ENCODE measurements around the gene CINP. TPM values are rescaled to one million over a fixed set of nuclear protein-coding genes. Genes with fewer than 3 reads are reported as not detected.

Gene CINP
- total and polyA plus RNA-seq, 2 of the 13 experiments (the other 11 are each of a cell fraction or from before 2014, with no cell fraction given): 32.8 to 42.8 TPM

DNA sequence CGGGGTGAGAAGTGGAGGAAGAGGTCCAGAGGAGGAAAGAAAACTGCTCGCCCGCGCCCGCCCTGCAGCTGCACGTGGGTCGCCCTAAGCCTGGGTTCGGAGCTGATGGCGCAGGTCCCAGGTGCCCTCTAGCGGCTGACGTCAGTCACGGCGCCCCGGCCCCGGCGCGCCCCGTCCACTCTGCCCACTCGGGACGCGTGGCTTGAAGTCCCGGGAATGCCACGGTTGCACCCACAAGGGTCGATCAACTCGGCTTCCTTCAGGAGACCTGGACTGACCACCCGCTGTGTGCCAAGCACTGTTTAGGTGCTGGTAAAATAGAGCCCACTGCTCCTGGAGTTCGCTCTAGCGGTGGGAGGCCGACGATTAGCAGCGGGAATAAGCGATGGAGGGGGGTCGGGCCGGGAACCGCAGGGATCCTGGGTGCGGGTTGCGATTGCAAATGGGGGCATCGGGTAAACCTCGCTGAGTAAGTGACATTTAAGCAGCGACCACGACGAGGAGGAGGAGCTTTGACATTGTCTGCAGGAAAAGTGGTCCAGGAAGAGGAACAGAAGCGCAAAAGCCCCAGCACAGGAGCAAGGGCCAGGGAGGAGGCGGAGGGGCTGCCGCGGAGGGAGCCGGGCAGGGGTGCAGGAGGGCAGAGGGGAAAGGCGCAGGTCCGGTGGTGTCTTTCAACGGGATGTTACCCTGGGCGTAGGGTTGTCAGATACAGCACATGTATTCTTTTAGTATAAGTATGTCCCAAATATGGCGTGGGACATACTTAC is 48.3 kb downstream of the CINP start (continued):
- TF ChIP-seq POLR2AphosphoS2 (IDR thresholded peaks at IDR 0.05; ENCODE audit: low read depth, low read length) (no peak), KLF15 (CRISPR knock-in tag; IDR thresholded peaks at IDR 0.05; ENCODE audit: borderline replicate concordance) (peak; percentile 50; the same call in 1 of the 2 replicates), ZFAT (CRISPR knock-in tag; conservative IDR thresholded peaks at IDR 0.05) (no peak), CREBL2 (CRISPR knock-in tag; IDR thresholded peaks at IDR 0.05; ENCODE audit: borderline replicate concordance) (no peak; the same call in 1 of the 2 replicates), REXO4 (CRISPR knock-in tag; IDR thresholded peaks at IDR 0.05; ENCODE audit: borderline replicate concordance) (no peak), ZSCAN22 (CRISPR knock-in tag; IDR thresholded peaks at IDR 0.05) (no peak), ONECUT2 (CRISPR knock-in tag; IDR thresholded peaks at IDR 0.05) (no peak), BRCA1 (CRISPR knock-in tag; IDR thresholded peaks at IDR 0.05) (no peak), HOXA3 (CRISPR knock-in tag; IDR thresholded peaks at IDR 0.05) (peak; percentile 82), MTA1 (CRISPR knock-in tag; IDR thresholded peaks at IDR 0.05; ENCODE audit: borderline replicate concordance) (peak; percentile 95), YEATS2 (CRISPR knock-in tag; IDR thresholded peaks at IDR 0.05; ENCODE audit: borderline replicate concordance) (0 out of 2 replicates have a peak, but pooled peaks have one; percentile 18), ZNF773 (CRISPR knock-in tag; IDR thresholded peaks at IDR 0.05; ENCODE audit: borderline replicate concordance) (no peak)
- TF ChIP-seq, protein P1, sequence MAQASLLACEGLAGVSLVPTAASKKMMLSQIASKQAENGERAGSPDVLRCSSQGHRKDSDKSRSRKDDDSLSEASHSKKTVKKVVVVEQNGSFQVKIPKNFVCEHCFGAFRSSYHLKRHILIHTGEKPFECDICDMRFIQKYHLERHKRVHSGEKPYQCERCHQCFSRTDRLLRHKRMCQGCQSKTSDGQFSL (CRISPR knock-in tag; IDR thresholded peaks at IDR 0.05): peak; percentile 64; the same call in 1 of the 2 replicates
- TF ChIP-seq, protein P2, sequence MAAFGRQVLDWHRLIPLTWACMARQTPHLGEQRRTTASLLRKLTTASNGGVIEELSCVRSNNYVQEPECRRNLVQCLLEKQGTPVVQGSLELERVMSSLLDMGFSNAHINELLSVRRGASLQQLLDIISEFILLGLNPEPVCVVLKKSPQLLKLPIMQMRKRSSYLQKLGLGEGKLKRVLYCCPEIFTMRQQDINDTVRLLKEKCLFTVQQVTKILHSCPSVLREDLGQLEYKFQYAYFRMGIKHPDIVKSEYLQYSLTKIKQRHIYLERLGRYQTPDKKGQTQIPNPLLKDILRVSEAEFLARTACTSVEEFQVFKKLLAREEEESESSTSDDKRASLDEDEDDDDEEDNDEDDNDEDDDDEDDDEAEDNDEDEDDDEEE (CRISPR knock-in tag; IDR thresholded peaks at IDR 0.05): no peak; the same call in 1 of the 2 replicates
- TF ChIP-seq, protein P3, sequence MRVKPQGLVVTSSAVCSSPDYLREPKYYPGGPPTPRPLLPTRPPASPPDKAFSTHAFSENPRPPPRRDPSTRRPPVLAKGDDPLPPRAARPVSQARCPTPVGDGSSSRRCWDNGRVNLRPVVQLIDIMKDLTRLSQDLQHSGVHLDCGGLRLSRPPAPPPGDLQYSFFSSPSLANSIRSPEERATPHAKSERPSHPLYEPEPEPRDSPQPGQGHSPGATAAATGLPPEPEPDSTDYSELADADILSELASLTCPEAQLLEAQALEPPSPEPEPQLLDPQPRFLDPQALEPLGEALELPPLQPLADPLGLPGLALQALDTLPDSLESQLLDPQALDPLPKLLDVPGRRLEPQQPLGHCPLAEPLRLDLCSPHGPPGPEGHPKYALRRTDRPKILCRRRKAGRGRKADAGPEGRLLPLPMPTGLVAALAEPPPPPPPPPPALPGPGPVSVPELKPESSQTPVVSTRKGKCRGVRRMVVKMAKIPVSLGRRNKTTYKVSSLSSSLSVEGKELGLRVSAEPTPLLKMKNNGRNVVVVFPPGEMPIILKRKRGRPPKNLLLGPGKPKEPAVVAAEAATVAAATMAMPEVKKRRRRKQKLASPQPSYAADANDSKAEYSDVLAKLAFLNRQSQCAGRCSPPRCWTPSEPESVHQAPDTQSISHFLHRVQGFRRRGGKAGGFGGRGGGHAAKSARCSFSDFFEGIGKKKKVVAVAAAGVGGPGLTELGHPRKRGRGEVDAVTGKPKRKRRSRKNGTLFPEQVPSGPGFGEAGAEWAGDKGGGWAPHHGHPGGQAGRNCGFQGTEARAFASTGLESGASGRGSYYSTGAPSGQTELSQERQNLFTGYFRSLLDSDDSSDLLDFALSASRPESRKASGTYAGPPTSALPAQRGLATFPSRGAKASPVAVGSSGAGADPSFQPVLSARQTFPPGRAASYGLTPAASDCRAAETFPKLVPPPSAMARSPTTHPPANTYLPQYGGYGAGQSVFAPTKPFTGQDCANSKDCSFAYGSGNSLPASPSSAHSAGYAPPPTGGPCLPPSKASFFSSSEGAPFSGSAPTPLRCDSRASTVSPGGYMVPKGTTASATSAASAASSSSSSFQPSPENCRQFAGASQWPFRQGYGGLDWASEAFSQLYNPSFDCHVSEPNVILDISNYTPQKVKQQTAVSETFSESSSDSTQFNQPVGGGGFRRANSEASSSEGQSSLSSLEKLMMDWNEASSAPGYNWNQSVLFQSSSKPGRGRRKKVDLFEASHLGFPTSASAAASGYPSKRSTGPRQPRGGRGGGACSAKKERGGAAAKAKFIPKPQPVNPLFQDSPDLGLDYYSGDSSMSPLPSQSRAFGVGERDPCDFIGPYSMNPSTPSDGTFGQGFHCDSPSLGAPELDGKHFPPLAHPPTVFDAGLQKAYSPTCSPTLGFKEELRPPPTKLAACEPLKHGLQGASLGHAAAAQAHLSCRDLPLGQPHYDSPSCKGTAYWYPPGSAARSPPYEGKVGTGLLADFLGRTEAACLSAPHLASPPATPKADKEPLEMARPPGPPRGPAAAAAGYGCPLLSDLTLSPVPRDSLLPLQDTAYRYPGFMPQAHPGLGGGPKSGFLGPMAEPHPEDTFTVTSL (CRISPR knock-in tag; IDR thresholded peaks at IDR 0.05; ENCODE audit: borderline replicate concordance): peak; percentile 68; the same call in 1 of the 2 replicates
- TF ChIP-seq, protein P4, sequence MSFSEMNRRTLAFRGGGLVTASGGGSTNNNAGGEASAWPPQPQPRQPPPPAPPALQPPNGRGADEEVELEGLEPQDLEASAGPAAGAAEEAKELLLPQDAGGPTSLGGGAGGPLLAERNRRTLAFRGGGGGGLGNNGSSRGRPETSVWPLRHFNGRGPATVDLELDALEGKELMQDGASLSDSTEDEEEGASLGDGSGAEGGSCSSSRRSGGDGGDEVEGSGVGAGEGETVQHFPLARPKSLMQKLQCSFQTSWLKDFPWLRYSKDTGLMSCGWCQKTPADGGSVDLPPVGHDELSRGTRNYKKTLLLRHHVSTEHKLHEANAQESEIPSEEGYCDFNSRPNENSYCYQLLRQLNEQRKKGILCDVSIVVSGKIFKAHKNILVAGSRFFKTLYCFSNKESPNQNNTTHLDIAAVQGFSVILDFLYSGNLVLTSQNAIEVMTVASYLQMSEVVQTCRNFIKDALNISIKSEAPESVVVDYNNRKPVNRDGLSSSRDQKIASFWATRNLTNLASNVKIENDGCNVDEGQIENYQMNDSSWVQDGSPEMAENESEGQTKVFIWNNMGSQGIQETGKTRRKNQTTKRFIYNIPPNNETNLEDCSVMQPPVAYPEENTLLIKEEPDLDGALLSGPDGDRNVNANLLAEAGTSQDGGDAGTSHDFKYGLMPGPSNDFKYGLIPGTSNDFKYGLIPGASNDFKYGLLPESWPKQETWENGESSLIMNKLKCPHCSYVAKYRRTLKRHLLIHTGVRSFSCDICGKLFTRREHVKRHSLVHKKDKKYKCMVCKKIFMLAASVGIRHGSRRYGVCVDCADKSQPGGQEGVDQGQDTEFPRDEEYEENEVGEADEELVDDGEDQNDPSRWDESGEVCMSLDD (CRISPR knock-in tag; IDR thresholded peaks at IDR 0.05; ENCODE audit: borderline replicate concordance): no peak; the same call in 1 of the 2 replicates
- TF ChIP-seq, protein P5, sequence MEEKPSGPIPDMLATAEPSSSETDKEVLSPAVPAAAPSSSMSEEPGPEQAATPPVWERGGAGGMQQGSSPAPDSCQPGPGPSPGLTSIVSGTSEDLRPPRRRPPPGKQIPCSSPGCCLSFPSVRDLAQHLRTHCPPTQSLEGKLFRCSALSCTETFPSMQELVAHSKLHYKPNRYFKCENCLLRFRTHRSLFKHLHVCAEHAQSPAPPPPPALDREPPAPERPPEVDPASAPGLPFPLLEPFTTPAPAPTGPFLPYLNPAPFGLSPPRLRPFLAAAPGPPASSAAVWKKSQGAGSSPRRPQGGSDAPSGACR (CRISPR knock-in tag; IDR thresholded peaks at IDR 0.05): peak; percentile 82; the same call in 1 of the 2 replicates
